NT2/D1 (cell line): ENCODE results near the gene CA5A.
"Not testable (repeated sequence)": the region's sequence is repeated elsewhere in the genome, so short reads cannot be mapped to it uniquely, and the experiment has no call there.

Experiments
- DNase-seq: peaks from one replicate; pipeline ENCODE4 v3.0.0-alpha.2; 2011; ENCODE audit warnings: low read depth, low spot score
- H3K27me3 ChIP-seq: 2 replicates; pipeline ENCODE4 v1.6.0; 2011; ENCODE audit warnings: mild to moderate bottlenecking; ENCODE audit not compliant: insufficient read length, insufficient read depth
- H3K36me3 ChIP-seq: 2 replicates; pipeline ENCODE4 v1.6.1; 2011; ENCODE audit warnings: mild to moderate bottlenecking, low read length, mixed read lengths; ENCODE audit not compliant: insufficient read depth, insufficient read length
- H3K4me1 ChIP-seq: 2 replicates; pipeline ENCODE4 v1.5.1; 2011; ENCODE audit not compliant: insufficient read depth, insufficient read length
- H3K4me3 ChIP-seq: 2 replicates; pipeline ENCODE4 v1.5.1; 2011; ENCODE audit warnings: low read depth; ENCODE audit not compliant: insufficient read length
- H3K9ac ChIP-seq: 2 replicates; pipeline ENCODE4 v1.6.0; 2011; ENCODE audit warnings: low read depth; ENCODE audit not compliant: insufficient read length
- H3K9me3 ChIP-seq: 2 replicates; pipeline ENCODE4 v1.5.1; 2011; ENCODE audit warnings: mild to moderate bottlenecking, low read length; ENCODE audit not compliant: insufficient read depth
- SUZ12 ChIP-seq: IDR thresholded peaks from 2 replicates; pipeline ENCODE4 v1.6.1; 2011; ENCODE audit not compliant: insufficient read length, insufficient read depth; ENCODE audit errors: extremely low read depth
- YY1 ChIP-seq: IDR thresholded peaks from 2 replicates; pipeline ENCODE4 v1.6.1; 2011; ENCODE audit not compliant: insufficient read length, insufficient read depth
- ZNF274 ChIP-seq: IDR thresholded peaks from 2 replicates; pipeline ENCODE4 v1.6.1; 2011; ENCODE audit warnings: mild to moderate bottlenecking, low read depth, low read length

The CA5A gene

DNA sequence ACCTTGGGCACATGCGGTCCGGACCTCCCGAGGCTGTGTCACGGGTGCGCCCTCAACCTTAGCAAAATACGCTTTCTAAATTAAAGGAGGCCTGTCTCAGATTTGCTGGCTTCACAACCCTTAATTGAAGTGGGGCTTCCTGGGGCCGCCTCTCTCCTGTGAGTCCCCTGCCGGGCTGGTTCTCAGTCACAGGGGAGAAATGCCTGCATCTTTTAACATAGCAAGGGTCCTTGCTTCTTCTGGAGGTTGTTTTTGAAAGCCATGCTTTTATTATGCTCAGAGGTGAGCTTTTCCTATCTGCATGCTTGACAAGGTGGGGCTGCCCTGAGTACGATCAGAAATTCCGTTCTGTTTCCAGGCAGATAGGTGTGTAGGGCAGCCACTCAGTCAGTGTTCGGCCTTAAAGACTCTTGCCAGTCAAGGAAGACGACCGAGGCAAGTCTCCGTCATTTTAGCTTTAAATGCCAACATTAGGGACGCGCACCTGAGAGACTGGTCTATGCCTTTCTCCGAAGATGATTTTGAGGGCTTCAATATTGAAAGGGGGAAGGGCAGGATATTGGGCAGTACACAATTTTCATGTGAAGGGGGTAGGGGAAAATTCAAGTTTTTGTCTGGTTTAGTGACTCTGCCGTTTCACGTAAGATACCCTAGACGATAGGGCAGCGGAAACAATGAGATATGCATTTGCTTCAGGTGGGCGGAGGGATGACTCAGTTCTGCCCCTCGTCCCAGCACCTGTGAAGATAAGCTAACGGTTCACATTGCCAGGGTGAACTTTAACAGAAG, 61.5 kb downstream of the CA5A start:
- peak; percentile 55 for DNase-seq
- Histone ChIP-seq H3K36me3 (no peaks in the 10 kb centered on the region), H3K27me3 (no peaks in the 10 kb centered on the region), H3K4me1 (peaks cover 15% of the 10 kb centered on the region), H3K9ac (peak overlapping the region; percentile 44), H3K9me3 (no peaks in the 10 kb centered on the region), H3K4me3 (no peak overlapping the region)
- TF ChIP-seq ZNF274: no peak
- no peak for TF ChIP-seq SUZ12
- no peak for TF ChIP-seq YY1

DNA sequence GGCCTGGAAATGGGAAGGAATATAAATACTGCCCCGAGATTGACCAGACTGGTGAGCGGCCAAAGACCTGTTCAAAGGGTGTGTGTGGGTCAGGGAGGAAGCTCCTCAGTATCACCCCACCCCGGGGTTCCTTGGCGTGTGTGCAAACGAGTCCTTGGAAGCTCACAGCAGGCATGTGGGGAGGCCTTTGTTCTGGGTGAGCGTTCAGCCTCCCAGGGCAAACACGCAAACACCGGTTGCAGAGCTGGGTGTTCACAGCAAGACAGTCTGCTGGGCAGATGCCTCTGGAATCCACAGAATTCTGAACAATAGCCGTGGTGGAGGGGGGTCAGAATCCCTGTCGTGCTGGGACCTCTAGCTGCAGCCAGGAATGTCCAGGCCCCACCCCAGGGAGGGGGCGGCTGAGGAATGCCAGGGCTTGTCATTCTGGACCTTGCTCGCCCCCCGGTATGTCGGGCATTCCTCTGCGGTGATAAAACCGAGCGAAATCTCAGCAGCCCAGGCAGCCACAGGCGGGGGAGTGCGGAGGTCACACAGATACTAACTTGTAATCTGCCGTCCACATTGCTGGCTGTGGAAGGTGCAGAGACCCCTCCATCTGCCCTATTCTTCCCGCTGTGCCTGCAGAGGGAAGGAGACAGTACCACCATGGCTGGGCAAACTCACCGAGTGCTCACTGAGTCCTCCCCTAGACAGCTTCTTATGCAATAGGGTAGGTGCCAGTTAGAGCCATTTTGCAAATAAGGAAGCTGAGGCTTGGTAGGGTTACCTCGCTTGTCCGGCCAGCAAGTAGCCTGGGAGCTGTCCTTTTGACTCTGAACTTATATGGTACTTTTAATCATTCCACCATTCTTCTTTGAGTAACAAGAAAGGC, 65.7 kb downstream of the CA5A start:
- H3K4me1 ChIP-seq, H3K4me3 ChIP-seq, DNase-seq, H3K9me3 ChIP-seq, H3K27me3 ChIP-seq: not testable (repeated sequence)
- peaks cover 29% of the 10 kb centered on the region for H3K36me3 ChIP-seq
- H3K9ac ChIP-seq: peak overlapping the region; percentile 70

DNA sequence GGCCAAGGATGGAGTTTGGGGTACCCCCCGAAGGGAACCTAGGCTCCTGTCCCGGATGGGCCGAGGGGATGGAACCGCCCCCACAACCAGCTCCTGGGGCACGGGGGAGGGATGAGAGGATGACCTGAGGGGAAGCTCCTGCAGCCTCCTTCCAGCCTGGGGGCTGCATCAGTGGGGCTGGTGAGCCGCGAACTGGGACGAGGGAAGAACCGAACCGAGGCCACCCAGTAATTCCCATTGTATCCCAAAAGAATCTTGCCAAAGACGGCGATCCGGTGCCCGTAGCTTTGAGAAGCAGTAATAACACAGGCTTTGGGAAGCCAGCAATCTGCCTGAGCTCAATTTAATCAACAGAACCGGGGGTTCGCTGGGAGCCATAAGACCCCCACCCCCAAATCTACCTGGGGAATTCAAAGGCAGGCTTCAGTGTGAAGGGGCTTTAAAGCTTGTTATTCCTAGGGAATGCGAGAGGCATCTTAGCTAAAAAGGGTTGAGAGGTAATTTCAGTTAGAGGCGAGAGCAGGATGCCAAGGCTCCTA, 66.4 kb downstream of the CA5A start:
- not testable (repeated sequence) for DNase-seq, H3K4me1 ChIP-seq, H3K27me3 ChIP-seq, H3K9me3 ChIP-seq, H3K4me3 ChIP-seq
- peak overlapping the region; percentile 50 for H3K9ac ChIP-seq
- H3K36me3 ChIP-seq: peaks cover 36% of the 10 kb centered on the region

DNA sequence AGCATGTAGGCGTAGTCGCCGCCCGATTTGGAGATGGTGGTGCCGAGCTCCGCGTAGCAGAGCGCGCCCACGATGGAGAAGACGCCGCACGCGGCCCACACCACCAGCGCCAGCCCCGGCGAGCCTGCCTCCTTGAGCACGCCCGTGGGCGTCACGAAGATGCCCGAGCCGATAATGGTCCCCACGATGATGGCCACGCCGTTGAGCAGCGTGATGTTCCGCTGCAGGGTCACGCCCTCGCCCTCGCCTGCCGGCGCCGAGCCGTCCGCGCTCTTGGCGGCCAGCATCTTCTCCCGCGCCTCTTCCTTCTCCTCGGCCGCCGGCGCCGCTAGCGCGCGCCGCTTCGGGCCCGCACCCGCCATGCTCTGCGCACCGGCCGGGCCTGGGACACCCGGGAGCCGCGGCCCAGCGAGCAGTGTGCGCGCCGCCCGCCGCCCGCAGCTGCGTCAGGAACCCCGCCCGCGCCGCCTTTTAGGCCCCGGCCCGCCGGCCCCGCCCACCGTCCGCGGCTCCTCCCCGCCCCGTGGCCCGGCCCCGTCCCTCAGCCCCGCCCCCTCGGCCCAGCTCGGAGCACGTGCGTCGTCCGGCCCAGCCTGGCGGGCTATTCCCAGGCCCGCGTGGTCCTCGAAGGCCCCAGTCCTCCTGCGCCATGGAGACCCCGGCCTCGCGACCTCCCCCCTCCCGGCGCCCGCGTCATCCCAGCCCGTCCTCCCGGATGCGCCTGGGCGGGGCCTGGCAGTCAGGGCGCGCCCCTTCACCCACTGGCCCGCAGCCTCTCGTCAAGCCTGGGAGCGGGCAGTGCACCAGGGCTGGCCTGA, 67.1 kb downstream of the CA5A start, which contains the start of gene SLC7A5:
TSS of gene SLC7A5 (minus strand) at position 447 of the 818 bp plus-strand sequence. CDS start at position 362, 85 bp downstream.
- not testable (repeated sequence) for H3K27me3 ChIP-seq, H3K9me3 ChIP-seq
- peak; percentile 62 for DNase-seq
- Histone ChIP-seq H3K36me3 (peaks cover 43% of the 10 kb centered on the region), H3K9ac (peak within 1 kb of the TSS; percentile 95), H3K4me3 (peak within 1 kb of the TSS; percentile 93), H3K4me1 (peaks cover 12% of the 10 kb centered on the region)

DNA sequence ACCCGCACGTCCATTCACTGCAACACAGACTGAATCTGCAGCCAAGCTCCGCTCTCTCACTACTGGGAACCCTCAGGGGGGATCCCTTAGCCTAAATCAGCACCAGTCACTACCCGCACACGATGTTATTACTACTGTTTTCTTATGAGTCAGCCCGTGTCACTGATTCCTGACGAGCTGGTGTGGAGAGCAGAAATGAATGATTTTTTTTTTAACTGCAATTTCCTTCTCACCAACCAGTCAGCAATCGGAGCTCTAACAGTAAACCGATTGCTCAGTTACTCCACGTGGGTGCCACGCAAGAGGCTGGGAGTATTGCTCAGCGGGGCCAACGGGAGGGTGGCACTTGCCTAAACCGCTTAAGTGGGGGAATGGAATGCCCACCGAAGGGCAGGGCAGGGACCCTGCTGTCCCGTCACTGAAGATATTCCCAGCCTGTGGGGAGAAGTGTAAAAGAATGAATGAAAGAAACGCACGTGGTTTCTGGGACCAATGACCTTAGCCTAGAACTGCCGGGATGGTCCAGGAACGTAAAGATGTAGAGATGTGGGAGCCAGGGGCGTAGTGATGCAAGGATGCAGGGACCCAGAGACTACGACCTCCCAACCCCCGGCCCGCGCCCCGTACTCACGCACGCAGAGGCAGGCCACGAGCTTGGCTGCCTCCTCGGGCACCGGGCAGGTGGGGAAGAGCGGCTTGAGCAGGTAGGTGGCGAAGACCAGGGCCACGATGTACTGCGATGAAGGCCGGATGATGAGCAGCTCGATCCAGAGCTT, 67.9 kb downstream of the CA5A start:
- Histone ChIP-seq H3K4me1 (peaks cover 13% of the 10 kb centered on the region), H3K36me3 (peaks cover 47% of the 10 kb centered on the region), H3K4me3 (peak overlapping the region; percentile 93), H3K9ac (peak overlapping the region; percentile 95)
- DNase-seq, H3K9me3 ChIP-seq, H3K27me3 ChIP-seq: not testable (repeated sequence)

DNA sequence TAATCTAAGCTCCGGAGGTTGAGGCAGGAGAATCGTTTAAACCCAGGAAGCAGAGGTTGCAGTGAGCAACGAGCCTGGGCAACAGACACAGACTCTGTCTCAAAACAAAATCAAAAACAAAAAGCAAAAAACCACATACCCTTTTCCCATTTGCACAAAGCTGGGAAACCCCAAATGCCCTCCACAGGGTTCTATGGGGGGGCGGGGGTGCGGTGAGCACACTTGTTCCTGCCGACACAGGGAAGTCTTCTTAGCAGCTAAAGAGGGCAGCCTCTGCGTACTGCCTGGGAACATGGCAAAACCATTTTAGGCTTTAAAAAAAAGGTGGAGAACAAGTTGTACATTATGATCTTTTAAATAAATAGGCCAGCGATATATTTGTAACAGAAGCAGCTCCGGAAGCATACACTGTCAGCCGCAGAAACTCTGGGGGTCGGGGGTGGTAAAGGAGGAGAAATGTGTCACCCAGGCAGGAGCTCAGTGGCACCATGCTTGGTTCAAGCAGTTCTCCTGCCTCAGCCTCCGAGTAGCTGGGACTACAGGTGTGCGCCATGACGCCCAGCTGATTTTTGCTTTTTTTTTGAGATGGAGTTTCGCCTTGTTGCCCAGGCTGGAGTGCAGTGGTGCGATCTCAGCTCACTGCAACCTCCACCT, 70.3 kb downstream of the CA5A start:
- H3K9ac ChIP-seq, H3K4me3 ChIP-seq, DNase-seq, H3K27me3 ChIP-seq, H3K9me3 ChIP-seq: not testable (repeated sequence)
- peaks cover 67% of the 10 kb centered on the region for H3K36me3 ChIP-seq
- peaks cover 20% of the 10 kb centered on the region for H3K4me1 ChIP-seq
